HG02798 (cell line): Measurements from ENCODE around the gene SERPINB7.
"Not testable (repeated sequence)": the region's sequence is repeated elsewhere in the genome, so short reads cannot be mapped to it uniquely, and the experiment has no call there.

ENCODE experiments used
- ATAC-seq: cut with Tn5 transposase; IDR thresholded peaks from one replicate; pipeline ENCODE4 v1.9.1; 2021; ENCODE audit warnings: mild to moderate bottlenecking; ENCODE audit not compliant: unreplicated experiment, poor library complexity

Gene SERPINB7, protein sequence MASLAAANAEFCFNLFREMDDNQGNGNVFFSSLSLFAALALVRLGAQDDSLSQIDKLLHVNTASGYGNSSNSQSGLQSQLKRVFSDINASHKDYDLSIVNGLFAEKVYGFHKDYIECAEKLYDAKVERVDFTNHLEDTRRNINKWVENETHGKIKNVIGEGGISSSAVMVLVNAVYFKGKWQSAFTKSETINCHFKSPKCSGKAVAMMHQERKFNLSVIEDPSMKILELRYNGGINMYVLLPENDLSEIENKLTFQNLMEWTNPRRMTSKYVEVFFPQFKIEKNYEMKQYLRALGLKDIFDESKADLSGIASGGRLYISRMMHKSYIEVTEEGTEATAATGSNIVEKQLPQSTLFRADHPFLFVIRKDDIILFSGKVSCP

DNA sequence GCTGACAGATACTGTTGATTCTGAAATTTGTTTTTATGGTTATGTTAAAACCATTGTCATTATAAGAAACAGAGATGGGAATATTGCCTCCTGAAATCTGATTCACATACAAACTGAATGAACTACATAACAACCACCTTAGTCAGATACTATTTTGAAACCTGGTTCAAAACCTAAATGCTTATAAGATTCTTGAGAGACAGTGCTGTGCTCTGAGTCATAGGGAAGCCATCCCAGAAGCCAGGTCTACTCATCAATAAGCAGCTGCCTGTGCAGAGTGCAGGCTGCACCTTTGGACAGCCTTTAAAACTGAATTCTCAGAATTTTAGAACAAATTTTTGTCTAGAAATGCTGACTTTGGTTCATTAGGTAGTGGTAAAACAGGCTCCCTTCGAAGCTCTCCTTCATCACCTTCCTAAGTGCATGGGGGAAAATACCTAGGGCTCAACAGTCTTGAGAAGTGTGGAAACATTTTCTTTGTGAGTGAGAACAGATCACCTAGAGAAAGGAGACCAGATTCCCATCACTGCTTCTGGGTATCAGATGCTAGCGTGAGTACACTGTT is at the start of gene SERPINB7:
Gene SERPINB7 (plus strand): TSS at position 253 of the 565 bp plus-strand sequence. CDS start 6,955 bp downstream, outside the sequence.
- no peak for ATAC-seq

DNA sequence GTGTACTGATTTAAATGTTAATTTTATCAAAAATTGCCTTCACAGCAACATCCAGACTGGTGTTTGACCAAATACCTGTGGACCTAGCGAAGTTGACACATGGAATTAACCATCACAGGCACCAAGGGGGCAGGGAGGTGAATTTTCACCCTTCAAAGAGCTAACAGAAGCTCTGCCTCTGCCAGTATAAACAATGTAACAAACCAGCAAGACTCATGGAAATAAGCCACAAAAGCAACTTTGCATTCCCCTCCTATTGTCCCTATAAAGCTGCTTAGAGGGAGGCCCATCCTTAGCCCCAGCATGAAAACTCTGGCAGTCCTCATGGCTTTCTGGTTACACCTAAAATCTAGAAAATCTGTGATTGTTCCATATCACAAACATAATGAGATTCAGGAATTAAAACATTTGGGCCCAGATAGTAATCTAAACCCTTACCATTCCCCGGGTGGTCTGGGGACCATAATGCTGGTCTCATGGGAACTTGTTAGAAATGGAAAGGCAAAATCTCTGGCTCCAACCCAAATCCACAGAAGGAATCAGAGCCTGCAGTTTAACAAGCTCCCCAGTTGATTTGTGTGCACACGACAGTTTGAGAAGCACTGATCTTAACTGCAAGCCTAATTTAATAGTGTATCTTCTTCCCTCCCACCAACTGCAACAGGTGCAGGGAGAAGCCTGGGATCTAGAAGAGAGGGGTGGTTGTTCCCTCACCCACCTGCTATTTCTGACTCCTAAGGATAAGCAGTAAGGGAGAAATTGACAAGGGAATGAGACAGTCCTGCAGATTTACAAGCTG is 49.3 kb upstream of the SERPINB7 start:
- no peak for ATAC-seq

DNA sequence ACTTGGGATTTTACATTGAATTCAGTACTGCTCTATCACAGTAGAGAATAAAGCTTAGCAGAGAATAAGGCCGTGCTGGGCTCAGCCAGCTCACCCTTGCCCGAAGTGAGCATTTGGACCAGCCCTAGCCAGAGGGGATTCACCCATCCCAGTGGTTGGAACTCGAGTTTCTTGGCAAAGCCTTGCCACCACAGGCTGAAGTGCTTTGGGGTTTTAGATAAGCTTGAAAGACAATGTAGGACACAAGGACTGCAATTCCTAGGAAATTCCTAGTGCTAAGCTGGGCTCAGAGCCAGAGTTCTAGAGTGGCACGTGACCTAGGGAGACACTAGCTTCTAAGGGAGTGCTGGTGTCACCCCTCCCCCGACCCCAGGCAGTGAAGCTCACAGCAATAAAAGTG is 44.4 kb upstream of the SERPINB7 start:
- ATAC-seq: no peak

DNA sequence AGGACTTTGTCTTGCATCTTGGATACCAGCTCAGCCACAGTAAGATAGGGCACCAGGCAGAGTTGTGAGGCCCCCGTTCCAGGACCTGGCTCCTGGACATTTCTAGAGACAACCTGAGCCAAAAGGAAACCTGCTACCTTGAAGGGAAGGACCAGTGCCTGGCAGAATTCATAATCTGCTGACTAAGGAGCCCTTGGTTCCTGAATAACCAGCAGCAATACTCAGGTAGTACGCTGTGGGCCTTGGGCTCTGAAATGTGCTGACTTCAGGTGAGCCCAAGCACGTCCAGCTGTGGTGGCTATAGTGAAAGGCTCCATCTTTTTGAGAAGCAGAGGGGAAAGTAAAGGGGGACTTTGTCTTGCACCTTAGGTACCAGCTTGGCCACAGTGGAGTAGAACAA is 44.0 kb upstream of the SERPINB7 start:
- ATAC-seq: no peak

DNA sequence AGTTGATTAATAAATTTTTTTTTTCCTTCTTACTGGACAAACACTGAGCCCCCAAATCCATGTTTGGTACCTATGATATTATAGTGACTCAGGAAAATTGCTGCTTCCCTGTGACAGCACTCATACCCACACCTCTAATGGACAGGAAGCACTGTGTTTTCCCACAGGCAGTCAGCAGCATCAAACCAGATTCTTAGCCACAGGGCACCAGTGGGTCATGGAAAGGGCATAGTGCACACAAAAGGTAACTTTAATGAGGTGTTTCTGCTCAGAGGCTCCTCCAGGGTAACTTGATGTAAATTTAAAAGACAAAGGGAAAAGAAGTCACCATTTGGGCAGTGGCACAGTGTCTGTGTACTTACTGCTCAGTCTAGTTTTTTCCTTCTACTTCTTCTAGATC is 38.3 kb upstream of the SERPINB7 start:
- no peak for ATAC-seq

DNA sequence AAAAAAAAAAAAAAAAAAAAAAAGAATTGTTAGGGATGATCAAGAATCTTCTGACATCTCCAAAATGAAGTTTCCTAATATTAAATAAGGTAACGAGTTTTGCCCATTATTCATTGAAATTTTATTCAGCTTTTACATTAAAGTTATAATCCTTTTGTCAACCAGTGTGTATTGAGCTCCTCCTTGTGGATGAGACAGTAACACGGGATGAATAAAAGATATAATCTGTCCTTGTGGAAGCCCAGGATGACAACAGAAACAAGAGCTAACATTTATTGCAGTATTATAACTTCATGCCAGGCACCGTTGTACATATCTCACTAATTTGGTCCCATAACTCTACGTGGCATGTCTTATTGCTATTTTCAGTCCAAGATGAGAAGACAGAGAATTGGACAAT is 33.4 kb upstream of the SERPINB7 start:
- no peak for ATAC-seq

DNA sequence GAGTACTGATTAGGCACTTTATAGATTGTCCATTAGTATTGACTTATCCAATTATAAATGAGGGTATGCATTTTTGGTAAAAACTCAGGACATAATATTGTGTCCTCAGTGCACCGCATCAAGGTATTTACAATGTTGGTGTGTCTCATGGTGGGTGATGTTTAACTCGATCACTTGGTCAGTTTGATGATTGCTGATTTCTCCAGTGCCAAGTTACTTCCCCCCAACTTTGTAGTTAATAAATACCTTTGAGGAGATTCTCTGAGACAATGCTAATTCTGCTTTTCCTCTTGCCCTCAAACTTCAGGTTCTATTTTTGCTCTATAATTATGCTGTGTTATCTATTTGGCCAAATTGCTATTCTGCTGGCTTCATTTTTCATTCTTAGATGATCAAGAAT is 28.2 kb upstream of the SERPINB7 start:
- no peak for ATAC-seq

DNA sequence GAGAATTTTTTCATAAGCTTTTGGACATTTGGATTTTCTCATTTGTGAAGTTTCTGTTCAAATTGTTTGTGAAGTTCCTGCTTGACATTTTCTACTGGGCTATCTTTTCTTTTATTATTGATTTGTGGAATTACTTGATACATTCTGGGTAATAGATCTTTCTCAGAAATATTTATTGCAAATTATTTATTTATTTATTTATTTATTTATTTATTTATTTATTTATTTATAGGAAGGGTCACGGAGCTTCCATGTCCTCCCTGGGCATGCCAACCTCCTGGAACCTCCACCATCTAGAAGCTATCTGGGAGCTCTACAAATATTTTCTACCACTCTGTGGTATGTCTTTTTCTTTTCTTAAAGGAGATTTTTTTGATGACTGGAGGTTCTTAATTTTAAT is 25.7 kb upstream of the SERPINB7 start:
- ATAC-seq: no peak

DNA sequence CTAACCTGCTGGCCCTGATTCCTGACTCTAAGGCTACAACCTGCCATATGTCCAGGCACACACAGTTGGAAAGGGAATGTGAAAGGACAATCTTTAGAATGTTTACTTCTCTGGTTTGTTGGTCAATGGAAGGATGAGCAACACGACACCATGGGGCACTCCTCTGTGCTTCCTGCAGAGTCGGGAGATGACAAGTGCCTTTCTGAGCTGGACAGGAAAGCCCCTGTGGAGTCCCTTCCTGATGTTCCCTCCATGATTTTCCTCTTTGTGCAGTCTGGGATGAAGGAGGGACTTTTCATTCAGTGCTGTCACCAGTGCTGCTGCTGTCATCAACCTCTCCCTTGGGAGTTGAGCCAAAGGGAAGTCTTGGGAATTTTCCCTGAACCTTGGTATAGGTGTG is 22.6 kb upstream of the SERPINB7 start:
- no peak for ATAC-seq

DNA sequence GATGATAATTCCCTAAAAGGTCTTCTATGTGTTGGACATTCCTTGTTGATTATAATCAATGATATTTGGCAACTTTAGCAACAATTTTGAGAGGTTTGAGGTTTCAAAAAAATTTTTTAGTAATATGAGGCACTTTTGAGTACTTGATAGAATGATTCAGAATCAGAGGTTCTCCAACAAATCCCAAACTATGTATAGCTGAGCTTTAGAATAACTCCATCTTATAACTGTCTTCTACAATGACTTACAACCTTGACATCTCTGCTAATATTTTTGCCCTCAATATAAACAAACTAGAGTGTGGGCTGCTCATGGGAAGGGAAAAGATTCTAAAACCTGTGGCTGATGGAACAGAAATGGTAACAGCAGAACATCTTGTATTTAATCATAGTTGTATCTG is 21.5 kb upstream of the SERPINB7 start:
- no peak for ATAC-seq

DNA sequence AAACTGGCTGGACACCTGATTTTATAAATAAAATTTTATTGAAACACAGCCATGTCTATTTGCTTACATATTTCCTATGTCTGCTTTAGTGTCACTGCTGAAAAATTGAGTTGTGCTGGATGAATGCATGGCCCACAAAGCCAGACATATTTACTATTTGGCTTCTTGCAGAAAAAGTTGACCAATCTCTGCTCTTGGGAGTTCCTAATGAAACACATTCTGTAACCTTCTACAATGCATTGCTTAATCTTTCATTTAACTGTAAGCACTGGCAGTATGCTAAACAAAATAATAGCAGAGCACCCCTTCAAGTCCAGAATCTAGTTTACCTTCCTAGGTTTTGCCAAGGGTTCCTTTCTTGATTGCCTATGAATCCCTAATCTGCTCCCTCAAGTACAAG is 17.7 kb upstream of the SERPINB7 start:
- no peak for ATAC-seq

DNA sequence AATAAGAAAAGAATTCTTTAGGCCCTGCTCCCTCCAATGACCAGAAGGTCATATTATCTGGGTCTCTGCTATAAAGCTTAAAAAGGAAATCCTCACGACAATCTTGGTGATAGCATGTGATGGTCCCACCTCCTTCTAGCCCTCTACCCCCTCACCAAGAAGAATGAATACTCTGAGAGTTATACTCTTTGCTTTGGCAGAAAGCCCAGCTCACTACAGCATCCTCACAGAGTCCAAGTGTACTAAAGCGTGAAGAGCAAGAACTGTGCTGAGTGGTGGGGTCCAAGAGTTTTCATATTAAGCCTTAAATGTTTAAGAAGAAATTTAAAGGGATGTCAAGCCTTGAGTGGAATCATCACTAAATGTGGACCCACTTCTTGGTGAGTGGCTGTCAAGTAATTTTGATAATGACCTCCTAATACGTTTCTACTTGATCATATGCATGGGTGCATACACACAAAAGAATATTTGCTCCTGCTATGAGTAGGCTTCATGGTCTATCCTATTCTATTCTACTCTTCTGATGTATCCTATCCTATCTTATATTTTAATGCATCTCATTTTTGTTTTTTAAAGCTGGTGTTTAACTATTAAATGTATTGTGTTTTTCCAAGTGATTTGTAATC is 16.5 kb upstream of the SERPINB7 start:
- no peak for ATAC-seq

DNA sequence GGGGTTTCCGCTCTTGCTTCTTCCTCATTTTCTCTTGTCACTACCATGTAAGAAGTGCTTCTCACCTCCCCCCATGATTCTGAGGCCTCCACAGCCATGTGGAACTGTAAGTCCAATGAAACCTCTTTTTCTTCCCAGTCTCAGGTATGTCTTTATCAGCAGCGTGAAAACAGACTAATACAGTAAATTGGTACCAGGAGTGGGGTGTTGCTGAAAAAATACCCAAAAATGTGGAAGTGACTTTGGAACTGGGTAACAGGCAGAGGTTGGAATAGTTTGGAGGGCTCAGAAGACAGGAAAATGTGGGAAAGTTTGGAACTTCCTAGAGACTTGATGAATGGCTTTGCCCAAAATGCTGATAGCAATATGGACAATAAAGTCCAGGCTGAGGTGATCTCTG is 15.4 kb upstream of the SERPINB7 start:
- ATAC-seq: not testable (repeated sequence)

DNA sequence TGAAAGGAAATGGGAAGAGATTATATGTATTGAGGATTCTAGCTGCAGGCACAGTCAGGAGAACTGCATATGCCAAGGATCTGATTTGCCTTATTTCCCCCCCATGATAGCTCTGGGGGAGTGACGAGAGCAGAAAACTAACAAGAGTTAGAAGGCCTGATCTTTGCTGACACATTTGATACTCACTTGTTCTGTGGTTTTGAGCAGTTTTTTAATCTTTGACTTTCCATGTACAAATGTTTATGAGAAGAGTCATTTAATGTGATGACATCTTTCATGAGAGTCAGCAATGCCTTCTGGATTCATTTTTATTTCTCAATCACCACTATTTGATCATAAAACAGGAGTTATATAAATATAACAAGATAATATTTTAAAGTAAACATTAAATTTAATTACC is 12.7 kb upstream of the SERPINB7 start:
- ATAC-seq: no peak

DNA sequence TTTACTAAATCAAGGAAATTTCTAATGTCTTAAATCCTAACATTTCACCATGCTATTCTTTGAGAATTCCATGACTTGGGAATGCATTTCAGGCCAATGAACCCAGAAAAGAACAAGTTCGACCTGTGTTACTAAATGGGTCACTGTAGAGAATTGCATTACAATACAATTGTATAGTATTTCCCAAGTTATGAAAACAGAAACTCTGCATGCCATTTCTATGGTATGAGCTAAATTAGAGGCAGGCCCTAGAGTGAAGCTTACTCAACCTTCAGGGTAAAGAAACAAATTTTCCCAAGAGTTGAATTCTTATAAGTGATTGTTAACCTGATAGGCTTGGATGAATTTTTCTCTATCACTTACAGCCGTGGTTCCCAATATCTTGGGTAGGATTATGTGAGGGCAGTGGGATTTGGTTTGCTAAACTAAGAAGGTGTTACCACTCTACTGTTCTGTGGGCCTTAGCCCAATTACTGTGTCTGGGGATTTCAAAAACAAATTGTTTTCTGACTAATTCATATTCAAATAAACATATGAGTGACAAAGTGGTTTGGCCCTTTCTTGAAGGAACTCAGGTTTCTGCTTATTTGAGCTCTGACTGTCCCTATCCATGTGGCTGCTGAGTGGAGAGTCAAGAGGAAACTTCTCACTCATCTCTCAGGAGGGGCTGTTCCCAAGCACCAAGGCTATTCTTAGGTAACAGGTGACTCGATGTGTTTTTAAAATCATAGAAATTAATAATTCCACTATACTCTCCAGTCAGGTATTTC is 11.2 kb upstream of the SERPINB7 start:
- no peak for ATAC-seq

DNA sequence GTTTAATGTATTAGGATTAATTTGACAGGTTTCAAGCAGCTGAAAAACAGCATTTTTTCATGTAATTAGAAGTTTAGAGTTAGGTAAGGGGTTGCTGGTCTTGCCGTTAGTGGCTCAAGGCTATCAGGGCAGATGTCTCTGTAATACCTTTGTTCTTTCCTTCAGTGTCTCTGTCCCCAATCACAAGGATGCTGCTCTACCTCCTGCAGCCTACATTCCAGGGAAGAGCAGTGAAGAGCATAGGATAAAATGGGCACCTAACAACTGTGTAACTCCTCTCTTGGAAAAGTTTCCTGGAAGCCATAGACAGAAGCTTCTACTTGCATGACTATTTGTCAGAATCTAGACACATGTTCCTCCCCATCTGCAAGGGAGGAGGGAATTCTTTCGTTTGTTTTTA is 9.4 kb upstream of the SERPINB7 start:
- ATAC-seq: no peak

DNA sequence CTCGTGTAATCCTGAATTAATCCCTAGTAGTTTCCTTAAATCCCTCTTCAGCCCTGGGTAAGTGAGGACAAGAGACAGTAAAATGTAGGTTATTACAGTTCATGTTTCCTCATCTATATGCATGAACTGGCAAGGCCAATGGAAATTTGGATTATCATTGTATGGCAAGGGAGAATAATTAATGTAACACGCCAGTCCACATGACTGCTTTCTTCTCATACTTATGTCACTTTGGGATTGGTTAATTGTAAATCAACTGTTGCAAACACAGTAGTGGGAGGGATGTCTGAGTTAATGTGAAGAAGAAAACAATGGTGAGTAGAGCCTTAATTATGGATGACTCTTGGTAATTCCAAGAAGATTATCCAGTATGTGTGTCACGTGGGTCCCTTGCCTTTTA is 1.7 kb upstream of the SERPINB7 start:
- ATAC-seq: no peak

DNA sequence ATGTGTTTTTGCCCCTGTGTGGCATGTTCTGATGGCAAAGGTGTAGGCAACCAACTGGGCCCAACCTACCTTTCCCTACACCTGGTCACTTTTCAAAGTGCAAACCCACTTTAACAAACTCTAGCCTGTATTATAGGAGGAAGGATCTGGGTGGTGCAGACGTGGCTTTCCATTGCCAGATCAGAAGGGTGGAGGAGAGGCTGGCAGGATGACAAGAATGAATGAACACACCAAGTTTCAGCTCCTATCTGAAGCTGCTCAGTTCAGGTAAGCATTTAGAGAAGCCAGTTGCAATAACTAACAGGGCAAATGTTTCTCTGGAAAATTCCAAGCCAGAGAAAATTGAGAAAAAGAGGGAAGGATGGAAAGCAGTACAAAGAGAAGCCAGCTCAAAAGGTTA is 707 bp upstream of the SERPINB7 start:
- no peak for ATAC-seq

DNA sequence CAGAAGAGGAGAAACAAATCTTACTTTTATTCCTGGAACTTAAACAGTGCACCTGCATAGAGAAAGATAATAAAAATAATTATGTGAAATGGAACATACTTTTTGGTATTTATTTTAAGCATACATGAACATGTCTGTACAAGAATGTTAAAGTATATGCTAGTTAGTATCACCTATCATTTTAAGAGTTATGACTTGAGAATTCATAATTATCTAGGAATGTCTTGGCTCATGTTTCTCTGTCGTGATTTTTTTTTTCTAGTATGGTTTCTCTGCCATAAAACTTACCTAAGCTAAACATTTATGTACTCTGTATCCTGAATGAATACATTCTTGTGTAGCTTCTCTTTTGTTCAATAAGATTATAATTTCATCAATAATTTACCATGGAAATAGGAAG is 4.2 kb downstream of the SERPINB7 start:
- no peak for ATAC-seq

DNA sequence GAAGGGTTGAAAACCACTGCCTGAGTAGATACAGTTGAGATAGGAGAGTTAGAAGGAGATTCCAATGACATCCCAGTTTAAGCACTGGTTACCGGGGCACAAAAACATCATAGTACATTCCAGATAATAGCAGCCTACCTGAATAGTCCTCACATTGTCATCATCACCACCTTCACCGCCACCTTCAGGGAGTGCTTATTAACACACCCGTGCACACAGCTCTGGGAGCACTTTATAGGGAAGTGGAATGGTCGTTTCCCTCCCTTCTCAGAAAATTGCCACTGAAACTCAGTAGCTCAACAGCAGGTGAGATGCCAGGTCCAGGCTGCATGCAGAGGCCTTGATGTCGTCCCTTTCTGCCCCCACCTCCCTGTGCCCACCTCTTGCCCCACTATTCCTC is 8.2 kb downstream of the SERPINB7 start:
- no peak for ATAC-seq
